Stimulated activated CD4-positive, alpha-beta T cell treated with anti-CD3 and anti-CD28 coated beads, Interleukin-15, amount 100 ng/mL, for 24 hours (primary cell): ENCODE measurements around the gene P2RX2.

Experiments
- DNase-seq: peaks from one replicate; pipeline ENCODE4 v3.0.0-alpha.2; 2020

P2RX2 gene

GRCh38 chr12:132603240-132604150, 15.1 kb upstream of the P2RX2 start:
- DNase-seq, result no peak

- no peak for DNase-seq
Observed at GRCh38 chr12:132604151-132604618, 14.4 kb upstream of the P2RX2 start.

GRCh38 chr12:132604668-132605441, 13.7 kb upstream of the P2RX2 start:
- DNase-seq, result no peak

GRCh38 chr12:132605892-132606291, 12.7 kb upstream of the P2RX2 start:
- no peak for DNase-seq

GRCh38 chr12:132606466-132606865, 12.1 kb upstream of the P2RX2 start:
- no peak for DNase-seq

GRCh38 chr12:132606927-132607326, 11.6 kb upstream of the P2RX2 start:
- DNase-seq, result no peak

DNA sequence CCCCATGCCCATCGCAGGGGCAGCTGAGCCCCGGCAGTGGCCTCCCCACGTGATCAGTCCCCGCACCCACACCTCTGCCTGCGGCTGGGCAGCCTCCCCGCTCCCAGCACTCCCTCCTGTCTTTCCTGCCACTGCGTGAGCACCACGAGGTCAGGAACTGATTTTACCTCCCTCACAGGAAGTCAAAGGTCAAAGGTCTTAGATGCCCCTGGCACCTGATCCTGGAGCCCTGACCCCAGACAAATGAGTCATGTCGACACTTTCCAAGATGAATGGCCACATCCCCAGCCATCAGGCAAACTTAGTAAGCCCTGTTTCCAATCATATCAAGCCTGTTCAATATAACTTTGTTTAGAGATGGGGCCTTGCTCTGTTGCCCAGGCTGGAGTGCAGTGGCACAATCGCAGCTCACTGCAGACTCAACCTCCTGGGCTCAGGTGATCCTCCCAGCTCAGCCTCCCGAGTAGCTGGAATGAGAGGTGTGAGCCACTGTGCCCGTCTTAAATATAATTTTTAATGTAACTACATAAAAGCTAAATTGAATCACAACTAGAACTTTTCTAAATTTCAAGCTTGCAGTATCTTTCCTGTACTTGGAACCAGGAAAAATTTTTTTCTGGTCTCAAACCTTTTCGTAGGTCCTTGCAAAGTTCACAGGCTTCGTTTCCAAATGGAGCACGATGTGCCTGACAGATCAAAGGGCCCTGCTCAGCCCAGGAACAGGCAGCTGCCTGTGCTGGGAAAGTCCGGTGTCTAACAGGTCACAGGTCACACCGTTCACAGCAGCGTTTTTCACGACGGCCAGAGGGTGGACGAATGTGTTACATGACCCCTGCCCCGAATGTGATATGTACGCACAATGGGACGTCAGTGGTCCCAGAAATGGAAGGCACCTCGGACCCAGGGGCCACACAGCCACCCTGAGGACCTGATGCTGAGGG, 10.1 kb upstream of the P2RX2 start:
- DNase-seq, result no peak

DNA sequence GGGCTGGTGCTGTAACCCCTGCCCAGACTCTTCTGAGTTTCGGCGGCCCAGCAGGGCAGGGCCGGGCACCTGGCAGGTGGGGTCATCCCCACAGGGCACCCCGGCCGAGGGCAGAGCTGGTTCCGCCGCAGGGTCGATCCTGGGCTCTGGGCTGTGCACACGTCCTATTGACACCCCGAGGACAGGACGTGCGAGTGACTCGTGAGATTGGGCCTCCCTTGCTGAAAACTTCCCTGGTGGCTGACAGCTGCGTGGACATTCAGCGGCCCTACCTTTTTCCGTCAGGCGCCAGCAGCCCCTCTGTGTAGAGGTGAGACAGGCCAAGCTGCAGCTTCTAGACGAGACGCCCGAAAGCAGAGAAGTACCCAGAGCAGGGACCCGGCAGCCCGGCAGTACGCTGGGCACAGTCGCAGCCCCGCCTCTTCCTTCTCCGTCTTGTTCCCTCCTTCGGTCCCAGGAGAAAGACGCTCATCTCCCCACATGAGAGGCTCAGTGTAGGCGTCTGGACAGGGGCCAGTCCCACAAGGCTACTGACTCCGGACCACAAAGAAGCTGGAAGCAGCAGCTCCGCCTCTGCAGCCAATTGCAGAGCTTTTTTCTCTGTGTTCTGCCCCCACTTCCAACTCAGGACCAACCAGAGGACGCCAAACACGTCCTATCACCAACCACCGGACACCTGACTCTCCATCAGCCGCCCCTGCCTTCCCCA, 8.4 kb upstream of the P2RX2 start, which contains the start of gene LRCOL1:
LRCOL1 (minus strand) TSS at position 532 of the 709 bp plus-strand sequence. CDS start 4,331 bp downstream, outside the sequence.
- no peak for DNase-seq

DNA sequence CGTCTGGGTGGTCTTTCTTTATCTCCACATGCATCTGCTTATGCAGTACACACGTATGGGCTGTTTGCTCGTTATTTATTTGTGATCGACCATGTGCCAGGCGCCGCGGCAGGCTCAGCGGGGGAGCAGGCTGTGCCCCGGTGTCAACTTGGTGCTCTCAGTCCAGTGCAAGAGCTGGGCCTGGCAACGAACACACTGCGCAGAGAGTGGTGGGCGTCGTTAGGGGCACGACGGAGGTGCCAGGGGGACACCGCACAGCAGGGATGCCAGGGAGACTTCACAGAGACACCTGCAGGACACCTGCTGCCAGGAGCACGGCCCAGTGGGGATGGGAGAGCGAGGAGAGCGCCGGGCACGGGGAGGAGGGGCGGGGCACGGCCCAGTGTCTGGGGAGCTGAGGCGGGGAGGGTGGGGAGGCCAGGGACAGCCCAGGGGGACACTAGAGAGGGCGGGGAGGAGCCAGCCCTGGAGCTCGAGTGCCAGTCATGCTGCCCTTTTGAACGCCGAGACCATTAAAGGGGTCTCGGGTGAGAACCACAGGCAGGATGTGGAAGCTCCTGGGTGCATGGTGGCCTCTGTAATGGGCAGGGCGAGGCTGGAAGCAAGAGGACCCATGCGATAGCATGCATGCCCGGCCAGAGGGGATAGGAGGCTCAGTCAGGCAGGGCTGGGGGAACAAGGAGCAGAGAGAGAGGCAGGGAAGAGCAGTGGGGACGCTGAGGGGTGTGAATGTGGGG, 7.5 kb upstream of the P2RX2 start:
- DNase-seq, result no peak

DNA sequence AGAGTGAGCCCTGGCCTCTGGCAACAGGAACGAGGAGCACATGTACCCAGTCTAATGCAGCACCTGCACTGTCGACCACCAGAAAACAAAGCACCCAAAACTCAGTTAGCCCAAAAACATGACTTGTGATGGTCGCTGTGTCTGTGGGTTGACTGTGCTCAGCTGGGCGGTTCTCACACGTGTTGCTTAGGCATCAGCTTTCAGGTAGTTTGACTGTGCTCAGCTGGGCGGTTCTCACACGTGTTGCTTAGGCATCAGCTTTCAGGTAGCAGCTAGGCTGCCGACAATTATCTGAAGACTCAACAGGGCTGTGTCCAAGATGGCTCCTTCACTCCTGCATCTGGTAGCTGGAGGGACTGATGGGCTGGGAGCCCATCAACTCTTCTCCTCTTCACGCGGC, 7.0 kb upstream of the P2RX2 start:
- DNase-seq, result no peak

DNA sequence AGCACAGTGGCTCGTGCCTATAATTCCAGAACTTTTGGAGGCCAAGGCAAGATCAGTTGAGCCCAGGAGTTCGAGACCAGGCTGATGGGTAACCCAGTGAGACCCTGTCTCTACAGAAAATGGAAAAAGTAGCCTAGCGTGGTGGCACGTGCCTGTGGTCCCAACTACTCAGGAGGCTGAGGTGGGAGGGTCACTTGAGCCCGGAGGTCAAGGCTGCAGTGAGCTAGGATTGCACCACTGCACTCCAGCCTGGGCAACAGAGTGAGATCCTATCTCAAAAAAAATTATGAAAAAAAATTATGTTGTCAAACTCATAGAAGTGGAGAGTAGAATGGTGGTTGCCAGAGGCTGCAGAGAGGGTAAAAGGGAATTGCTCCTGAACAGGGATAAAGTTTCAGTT, 4.5 kb upstream of the P2RX2 start:
- DNase-seq, result no peak

DNA sequence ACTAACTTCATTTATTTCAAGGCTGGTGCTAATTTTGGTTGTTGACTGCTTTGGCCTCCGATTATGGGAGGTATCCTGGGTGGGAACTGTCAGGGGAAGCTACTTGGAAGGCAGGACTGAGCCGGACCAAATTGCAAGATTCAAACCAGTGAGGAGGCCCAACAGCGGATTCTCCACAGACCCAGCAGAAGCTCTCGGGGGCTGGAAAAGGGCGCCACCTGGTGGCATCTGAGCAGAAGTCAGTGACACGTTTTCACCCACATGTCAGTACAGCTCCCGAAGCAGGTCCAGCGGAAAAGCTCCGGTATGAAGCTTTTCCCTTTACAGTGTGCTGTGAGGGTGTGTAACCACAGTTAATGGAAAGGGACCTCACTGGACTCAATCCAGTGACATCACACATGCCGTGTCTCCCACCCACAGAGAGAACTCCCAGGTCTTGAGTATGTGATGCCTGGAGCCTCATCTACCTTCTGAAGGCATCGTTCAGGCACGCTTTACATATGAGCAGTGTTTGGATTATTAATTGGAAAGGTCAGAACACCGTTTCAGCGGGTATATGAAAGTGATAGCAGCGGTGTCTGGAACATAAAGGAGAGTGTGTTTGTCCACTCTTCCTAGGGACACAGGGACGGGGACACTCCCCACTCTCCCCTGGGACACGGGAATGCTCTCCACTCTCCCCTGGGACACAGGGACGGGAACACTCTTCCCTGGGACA, 3.6 kb upstream of the P2RX2 start:
- peak; percentile 87 for DNase-seq

GRCh38 chr12:132615579-132616038, 3.0 kb upstream of the P2RX2 start:
- no peak for DNase-seq

GRCh38 chr12:132617135-132617701, 1.4 kb upstream of the P2RX2 start:
- DNase-seq, result no peak

- DNase-seq, result no peak
Observed at GRCh38 chr12:132617822-132618682, 524 bp upstream of the P2RX2 start.

- no peak for DNase-seq
Observed at GRCh38 chr12:132619071-132619385, 452 bp downstream of the P2RX2 start.

DNA sequence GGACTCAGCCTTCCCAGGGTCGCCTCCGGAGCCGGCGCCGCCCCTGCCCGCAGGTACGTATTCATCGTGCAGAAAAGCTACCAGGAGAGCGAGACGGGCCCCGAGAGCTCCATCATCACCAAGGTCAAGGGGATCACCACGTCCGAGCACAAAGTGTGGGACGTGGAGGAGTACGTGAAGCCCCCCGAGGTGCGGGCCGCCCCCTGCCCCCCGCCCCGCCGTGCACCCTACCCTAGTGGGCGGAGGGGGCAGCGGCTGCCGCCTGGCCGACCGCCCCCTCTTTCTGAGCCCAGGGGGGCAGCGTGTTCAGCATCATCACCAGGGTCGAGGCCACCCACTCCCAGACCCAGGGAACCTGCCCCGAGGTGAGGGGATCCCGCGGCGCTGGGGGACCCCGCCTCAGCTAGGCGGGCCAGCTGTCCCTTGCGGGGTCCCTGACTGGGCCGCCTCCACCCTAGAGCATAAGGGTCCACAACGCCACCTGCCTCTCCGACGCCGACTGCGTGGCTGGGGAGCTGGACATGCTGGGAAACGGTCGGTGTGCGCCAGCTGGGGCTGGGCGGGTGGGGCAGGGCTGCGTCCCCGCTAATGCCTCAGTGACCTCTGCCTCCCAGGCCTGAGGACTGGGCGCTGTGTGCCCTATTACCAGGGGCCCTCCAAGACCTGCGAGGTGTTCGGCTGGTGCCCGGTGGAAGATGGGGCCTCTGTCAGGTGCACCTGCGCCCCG, 973 bp downstream of the P2RX2 start:
- DNase-seq, result no peak

- no peak for DNase-seq
Observed at GRCh38 chr12:132620113-132620898, 1.7 kb downstream of the P2RX2 start.
